Smooth muscle cell (in vitro differentiated cells): ENCODE results near the gene SLC4A4. TPM values are rescaled to one million over a fixed set of nuclear protein-coding genes. Genes with fewer than 3 reads are reported as not detected.
A peak's percentile ranks its signal among the peaks of the same experiment; 100 is the strongest.

Experiments
- DNase-seq: peaks from one replicate; lab custom pipeline; 2025; ENCODE audit not compliant: unreplicated experiment; lab: John Stamatoyannopoulos, UW
- H2AFZ ChIP-seq: fragments of 200-600 bp; sonication (generic); 2 replicates; pipeline ENCODE4 v1.6.0; 2016; ENCODE audit warnings: antibody characterized with exemption, low read depth, mild to moderate bottlenecking
- H3F3A ChIP-seq: fragments of 200-600 bp; sonication (generic); 2 replicates; pipeline ENCODE4 v1.6.0; 2017; ENCODE audit warnings: antibody characterized with exemption, low read depth
- H3K27ac ChIP-seq: fragments of 200-600 bp; sonication (generic); 2 replicates; pipeline ENCODE4 v1.5.1; 2016; ENCODE audit warnings: low read depth, mild to moderate bottlenecking
- H3K27me3 ChIP-seq: fragments of 200-600 bp; sonication (generic); 2 replicates; pipeline ENCODE4 v1.6.1; 2016; ENCODE audit warnings: low read depth, mild to moderate bottlenecking
- H3K36me3 ChIP-seq: fragments of 200-600 bp; sonication (generic); 2 replicates; pipeline ENCODE4 v1.5.1; 2016; ENCODE audit warnings: low read depth
- H3K4me1 ChIP-seq: fragments of 200-600 bp; sonication (generic); 2 replicates; pipeline ENCODE4 v1.5.1; 2016; ENCODE audit warnings: low read depth
- H3K4me2 ChIP-seq: fragments of 200-600 bp; sonication (generic); 2 replicates; pipeline ENCODE4 v1.6.0; 2016; ENCODE audit warnings: mild to moderate bottlenecking
- H3K4me3 ChIP-seq: fragments of 200-600 bp; sonication (generic); 2 replicates; pipeline ENCODE4 v1.5.1; 2016; ENCODE audit warnings: mild to moderate bottlenecking
- H3K79me2 ChIP-seq: fragments of 200-600 bp; sonication (generic); 2 replicates; pipeline ENCODE4 v1.6.0; 2016; ENCODE audit warnings: low read depth, mild to moderate bottlenecking
- H3K9ac ChIP-seq: fragments of 200-600 bp; sonication (generic); 2 replicates; pipeline ENCODE4 v1.6.0; 2016; ENCODE audit warnings: low read depth
- H3K9me3 ChIP-seq: fragments of 200-600 bp; sonication (generic); replicated peaks from 2 replicates; pipeline ENCODE4 v1.5.1; 2016; ENCODE audit warnings: low read depth
- H4K20me1 ChIP-seq: fragments of 200-600 bp; sonication (generic); 2 replicates; pipeline ENCODE4 v1.6.0; 2016; ENCODE audit warnings: low read depth
- CTCF ChIP-seq: fragments of 200-600 bp; sonication (generic); IDR thresholded peaks from 2 replicates; pipeline ENCODE4 v1.5.1; 2017; ENCODE audit warnings: borderline replicate concordance, mild to moderate bottlenecking, antibody characterized with exemption; ENCODE audit not compliant: insufficient read depth, poor library complexity, severe bottlenecking
- WGBS: methylation state at CpG from one replicate; pipeline ENCODE4 v1.1.7; 2016; ENCODE audit warnings: low lambda C conversion rate; 5-methylcytosine and 5-hydroxymethylcytosine counted together
- polyA plus RNA-seq: library from polyadenylated mRNA; unstranded; fragments of >200 nt; fragmentation: Nextera tagmentation; extraction: Ambion mirVana; gene quantifications from 2 replicates; pipeline ENCODE4 v1.2.1, GENCODE V29; 2016
- total RNA-seq: library from RNA; depleted of rRNA; stranded (reverse); fragments of >200 nt; gene quantifications from 2 replicates; pipeline ENCODE4 v1.2.3, GENCODE V29; 2014

The SLC4A4 gene
- total and polyA plus RNA-seq, 2 experiments from 2014 or later, result 1.2 to 4.1 TPM

- WGBS, result 0% methylated on average over 1 of the region's 1 CpG
- DNase-seq, result no peak
Measured at GRCh38 chr4:71559957-71560571, 221.2 kb downstream of the SLC4A4 start.

GRCh38 chr4:71564775-71565174 is 226.0 kb downstream of the SLC4A4 start:
- Histone ChIP-seq H3K27ac (no peak overlapping the region), H3K4me2 (no peak overlapping the region), H3K36me3 (no peaks in the 10 kb centered on the region), H3F3A (no peaks in the 10 kb centered on the region), H3K27me3 (no peaks in the 10 kb centered on the region), H3K79me2 (no peaks in the 10 kb centered on the region), H2AFZ (no peak overlapping the region), H3K4me1 (peaks cover 5% of the 10 kb centered on the region), H3K4me3 (no peak overlapping the region), H3K9me3 (no peaks in the 10 kb centered on the region), H4K20me1 (no peaks in the 10 kb centered on the region), H3K9ac (no peak overlapping the region)
- DNase-seq, result no peak
- 79% methylated on average over 2 of the region's 2 CpGs for WGBS
- TF ChIP-seq CTCF, result no peak

More at GRCh38 chr4:71559957-71560571, 221.2 kb downstream of the SLC4A4 start:
- TF ChIP-seq CTCF, result no peak
- H3K4me2 ChIP-seq, result no peak overlapping the region
- no peaks in the 10 kb centered on the region for H3K27me3 ChIP-seq
- H3K36me3 ChIP-seq, result no peaks in the 10 kb centered on the region
- peak overlapping the region; percentile 70 for H3K27ac ChIP-seq
- peak overlapping the region; percentile 39 for H2AFZ ChIP-seq
- no peaks in the 10 kb centered on the region for H3F3A ChIP-seq
- no peaks in the 10 kb centered on the region for H3K9me3 ChIP-seq
- no peaks in the 10 kb centered on the region for H4K20me1 ChIP-seq
- no peak overlapping the region for H3K9ac ChIP-seq
- H3K79me2 ChIP-seq, result no peaks in the 10 kb centered on the region
- no peak overlapping the region for H3K4me3 ChIP-seq
- no peaks in the 10 kb centered on the region for H3K4me1 ChIP-seq

- DNase-seq, result no peak
- Histone ChIP-seq H3K36me3 (no peaks in the 10 kb centered on the region), H3K27me3 (no peaks in the 10 kb centered on the region), H4K20me1 (no peaks in the 10 kb centered on the region), H3K27ac (peak overlapping the region; percentile 23), H3K4me2 (peak overlapping the region; percentile 44), H2AFZ (peak overlapping the region; percentile 11), H3K4me1 (peaks cover 14% of the 10 kb centered on the region), H3K9me3 (no peaks in the 10 kb centered on the region), H3K9ac (no peak overlapping the region), H3K4me3 (no peak overlapping the region), H3K79me2 (no peaks in the 10 kb centered on the region), H3F3A (no peaks in the 10 kb centered on the region)
- TF ChIP-seq CTCF, result no peak
- 26% methylated on average over 3 of the region's 3 CpGs for WGBS
Measured at GRCh38 chr4:71566856-71567255, 228.0 kb downstream of the SLC4A4 start.

- no peaks in the 10 kb centered on the region for H4K20me1 ChIP-seq
- H3F3A ChIP-seq, result no peaks in the 10 kb centered on the region
- no peaks in the 10 kb centered on the region for H3K9me3 ChIP-seq
- H3K36me3 ChIP-seq, result no peaks in the 10 kb centered on the region
- no peak for DNase-seq
- H3K27ac ChIP-seq, result no peak overlapping the region
- no peak overlapping the region for H3K9ac ChIP-seq
- H3K4me3 ChIP-seq, result no peak overlapping the region
- H3K27me3 ChIP-seq, result no peaks in the 10 kb centered on the region
- no peak for TF ChIP-seq CTCF
- H3K4me2 ChIP-seq, result no peak overlapping the region
- WGBS, result 0% methylated on average over 1 of the region's 1 CpG
- H3K4me1 ChIP-seq, result peaks cover 14% of the 10 kb centered on the region
- H2AFZ ChIP-seq, result peak overlapping the region; percentile 9
- no peaks in the 10 kb centered on the region for H3K79me2 ChIP-seq
Measured at GRCh38 chr4:71568131-71568530, 229.3 kb downstream of the SLC4A4 start.
